ENCODE measurements around the gene ITPKA. TPM values are rescaled to one million over a fixed set of nuclear protein-coding genes. Genes with fewer than 3 reads are reported as not detected.

ITPKA gene
- polyA plus RNA-seq, 1 experiment = 0.92 TPM

DNA sequence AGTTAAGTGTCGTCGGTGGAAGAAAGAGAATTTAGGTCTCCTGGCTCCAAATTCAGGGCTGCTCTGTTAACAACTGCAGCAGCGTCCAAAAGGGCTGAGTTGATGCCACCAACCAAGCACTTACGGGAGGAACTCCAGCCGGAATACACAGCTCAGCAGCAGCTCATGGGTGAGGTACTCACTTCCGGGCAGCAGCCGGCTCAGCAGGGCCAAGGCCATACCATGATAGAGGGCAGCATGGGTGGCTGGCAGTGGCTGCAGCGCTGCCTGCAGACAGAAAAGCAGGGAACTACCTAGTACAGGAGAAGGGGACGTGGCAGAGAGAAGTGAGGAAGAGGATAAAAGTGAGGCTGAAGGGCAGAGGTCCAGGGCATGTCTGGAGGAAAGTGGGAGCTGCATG is 27.9 kb downstream of the ITPKA start:
- H3K9me3 ChIP-seq (ENCODE audit: control insufficient read depth, insufficient read depth, low read length) = no peaks in the 10 kb centered on the region; the same call in 1 of the 2 replicates
- ChIA-PET POLR2A (no interaction called here), CTCF (no interaction called here)
- DNase-seq (ENCODE audit: low read depth, low spot score) = no peak
- H3K4me3 ChIP-seq (ENCODE audit: low read depth, low read length) = no peak overlapping the region
- TF ChIP-seq, protein P1, sequence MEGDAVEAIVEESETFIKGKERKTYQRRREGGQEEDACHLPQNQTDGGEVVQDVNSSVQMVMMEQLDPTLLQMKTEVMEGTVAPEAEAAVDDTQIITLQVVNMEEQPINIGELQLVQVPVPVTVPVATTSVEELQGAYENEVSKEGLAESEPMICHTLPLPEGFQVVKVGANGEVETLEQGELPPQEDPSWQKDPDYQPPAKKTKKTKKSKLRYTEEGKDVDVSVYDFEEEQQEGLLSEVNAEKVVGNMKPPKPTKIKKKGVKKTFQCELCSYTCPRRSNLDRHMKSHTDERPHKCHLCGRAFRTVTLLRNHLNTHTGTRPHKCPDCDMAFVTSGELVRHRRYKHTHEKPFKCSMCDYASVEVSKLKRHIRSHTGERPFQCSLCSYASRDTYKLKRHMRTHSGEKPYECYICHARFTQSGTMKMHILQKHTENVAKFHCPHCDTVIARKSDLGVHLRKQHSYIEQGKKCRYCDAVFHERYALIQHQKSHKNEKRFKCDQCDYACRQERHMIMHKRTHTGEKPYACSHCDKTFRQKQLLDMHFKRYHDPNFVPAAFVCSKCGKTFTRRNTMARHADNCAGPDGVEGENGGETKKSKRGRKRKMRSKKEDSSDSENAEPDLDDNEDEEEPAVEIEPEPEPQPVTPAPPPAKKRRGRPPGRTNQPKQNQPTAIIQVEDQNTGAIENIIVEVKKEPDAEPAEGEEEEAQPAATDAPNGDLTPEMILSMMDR (IDR thresholded peaks at IDR 0.05; ENCODE audit: low read depth, low read length) = no peak
- no peaks in the 10 kb centered on the region for H3K27me3 ChIP-seq (ENCODE audit: control insufficient read depth, insufficient read depth, low read length)
- H3K27ac ChIP-seq (ENCODE audit: low read depth, low read length) = no peak overlapping the region

DNA sequence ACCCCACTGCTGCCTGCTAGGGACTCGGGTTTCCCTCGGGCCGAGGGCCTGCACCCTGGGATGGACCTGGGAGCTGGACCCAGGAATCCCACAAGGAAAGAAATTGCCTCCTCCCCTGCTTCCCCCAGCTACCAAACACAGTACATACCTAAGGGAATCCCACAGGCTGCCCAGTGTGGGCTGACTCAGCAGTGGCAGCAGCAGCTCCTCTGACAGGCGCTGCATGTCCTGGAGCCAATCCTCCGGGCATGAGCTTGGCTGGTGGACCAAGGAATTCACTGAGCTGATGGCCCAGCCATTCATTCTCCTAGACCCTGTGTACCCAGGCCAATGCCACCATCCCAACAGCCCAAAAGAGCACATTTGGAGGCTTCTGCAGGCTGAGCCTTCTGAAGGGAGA is 29.4 kb downstream of the ITPKA start:
- ChIA-PET CTCF (interaction anchor here (1.3 kb wide), 1 partner anchor 57 kb away, joined by 4 read pairs; no protein-coding TSS in a partner anchor), POLR2A (no interaction called here)
- no peak for DNase-seq (ENCODE audit: low read depth, low spot score)
- Histone ChIP-seq H3K27ac (ENCODE audit: low read depth, low read length) (no peak overlapping the region), H3K9me3 (ENCODE audit: control insufficient read depth, insufficient read depth, low read length) (no peaks in the 10 kb centered on the region; the same call in 1 of the 2 replicates), H3K4me3 (ENCODE audit: low read depth, low read length) (no peak overlapping the region), H3K27me3 (ENCODE audit: control insufficient read depth, insufficient read depth, low read length) (no peaks in the 10 kb centered on the region)
- TF ChIP-seq, protein P1 (IDR thresholded peaks at IDR 0.05; ENCODE audit: low read depth, low read length) = no peak

DNA sequence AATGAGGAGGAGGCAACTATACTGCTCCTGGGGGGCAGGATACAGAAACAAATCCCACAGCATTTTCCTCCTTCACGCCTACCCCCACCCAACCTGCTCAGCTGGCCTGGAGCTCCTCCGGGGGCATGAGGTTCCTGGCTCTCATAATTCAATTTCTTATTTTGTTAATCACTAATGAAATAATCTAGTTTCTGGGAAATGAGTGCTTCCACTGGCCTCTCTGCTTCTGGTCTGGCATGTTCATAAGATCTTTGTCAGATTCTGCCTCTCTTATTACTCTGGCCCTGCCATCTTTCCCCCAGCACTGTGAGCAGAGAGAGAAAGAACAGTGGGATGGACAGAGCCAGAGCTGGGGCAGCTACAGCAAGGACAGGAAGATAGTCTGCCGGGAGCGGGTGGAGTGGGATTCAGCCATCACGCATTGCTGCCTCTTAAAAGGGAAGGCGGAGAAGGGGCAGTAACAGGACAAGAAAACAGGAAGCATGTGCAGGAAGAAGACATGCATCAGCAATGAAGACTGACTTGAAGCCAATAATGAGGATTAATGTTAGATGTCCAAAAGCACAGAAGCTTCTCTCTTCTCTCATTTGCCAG is 36.8 kb downstream of the ITPKA start:
- H3K27ac ChIP-seq (ENCODE audit: low read depth, low read length) = no peak overlapping the region
- TF ChIP-seq, protein P1 (IDR thresholded peaks at IDR 0.05; ENCODE audit: low read depth, low read length) = no peak
- no peaks in the 10 kb centered on the region for H3K27me3 ChIP-seq (ENCODE audit: control insufficient read depth, insufficient read depth, low read length)
- H3K4me3 ChIP-seq (ENCODE audit: low read depth, low read length) = no peak overlapping the region
- H3K9me3 ChIP-seq (ENCODE audit: control insufficient read depth, insufficient read depth, low read length) = no peaks in the 10 kb centered on the region
- CTCF ChIA-PET = no interaction called here
- POLR2A ChIA-PET = interaction anchor here (1.8 kb wide), 1 partner anchor 14 kb away, joined by 6 read pairs; the partner anchor contains the start of gene RPAP1
- DNase-seq (ENCODE audit: low read depth, low spot score) = no peak

DNA sequence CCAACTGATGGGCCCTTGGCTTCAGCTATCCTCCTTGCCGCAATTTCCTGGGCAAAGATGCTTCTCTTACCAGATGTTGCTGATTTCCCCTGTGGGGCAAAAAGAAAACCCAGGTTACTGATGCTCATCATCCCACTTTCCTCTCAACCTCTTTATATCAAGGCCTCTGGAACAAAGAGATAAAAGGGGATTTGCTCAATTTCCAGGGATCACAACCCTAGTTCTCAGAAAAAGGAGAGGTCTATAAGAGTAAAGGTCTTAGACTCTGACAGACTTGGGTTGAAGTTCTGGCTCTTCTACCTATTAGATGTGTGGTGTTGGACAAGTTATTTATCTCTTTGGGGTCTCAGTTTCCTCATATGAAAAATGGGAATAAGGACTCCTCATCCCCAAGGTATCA is 41.9 kb downstream of the ITPKA start:
- ChIA-PET CTCF (no interaction called here), POLR2A (no interaction called here)
- Histone ChIP-seq H3K9me3 (ENCODE audit: control insufficient read depth, insufficient read depth, low read length) (no peaks in the 10 kb centered on the region), H3K27me3 (ENCODE audit: control insufficient read depth, insufficient read depth, low read length) (no peaks in the 10 kb centered on the region), H3K4me3 (ENCODE audit: low read depth, low read length) (no peak overlapping the region), H3K27ac (ENCODE audit: low read depth, low read length) (no peak overlapping the region)
- TF ChIP-seq, protein P1 (IDR thresholded peaks at IDR 0.05; ENCODE audit: low read depth, low read length) = no peak
- DNase-seq (ENCODE audit: low read depth, low spot score) = no peak

DNA sequence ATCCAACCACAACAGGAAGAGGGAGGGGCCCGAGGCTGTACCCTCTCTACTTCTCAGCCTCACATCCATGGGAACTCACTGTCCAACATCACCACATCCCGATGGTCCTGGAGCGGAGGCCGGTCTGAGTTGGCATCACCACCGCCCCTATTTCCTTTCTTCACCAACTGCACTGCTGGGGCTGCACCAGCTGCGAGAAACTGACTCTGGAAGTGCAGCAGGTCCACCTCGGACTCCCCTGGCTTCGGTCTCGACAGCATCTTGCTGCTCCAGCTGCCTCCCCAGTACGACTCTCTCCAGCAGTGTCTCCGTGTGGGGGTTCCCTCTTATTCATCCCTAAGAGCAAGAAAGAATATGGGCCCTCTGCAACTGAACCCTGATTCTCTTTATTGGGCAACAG is 43.2 kb downstream of the ITPKA start:
- H3K27ac ChIP-seq (ENCODE audit: low read depth, low read length) = no peak overlapping the region
- H3K4me3 ChIP-seq (ENCODE audit: low read depth, low read length) = no peak overlapping the region
- no peaks in the 10 kb centered on the region for H3K27me3 ChIP-seq (ENCODE audit: control insufficient read depth, insufficient read depth, low read length)
- DNase-seq (ENCODE audit: low read depth, low spot score) = no peak
- POLR2A ChIA-PET = no interaction called here
- CTCF ChIA-PET = interaction anchor here (0.6 kb wide), 1 partner anchor 248 kb away, joined by 3 read pairs; no protein-coding TSS in a partner anchor
- H3K9me3 ChIP-seq (ENCODE audit: control insufficient read depth, insufficient read depth, low read length) = no peaks in the 10 kb centered on the region
- TF ChIP-seq, protein P1 (IDR thresholded peaks at IDR 0.05; ENCODE audit: low read depth, low read length) = no peak
